Measurements from ENCODE around the gene GDF2.
A peak's percentile ranks its signal among the peaks of the same experiment; 100 is the strongest.

Gene GDF2

DNA sequence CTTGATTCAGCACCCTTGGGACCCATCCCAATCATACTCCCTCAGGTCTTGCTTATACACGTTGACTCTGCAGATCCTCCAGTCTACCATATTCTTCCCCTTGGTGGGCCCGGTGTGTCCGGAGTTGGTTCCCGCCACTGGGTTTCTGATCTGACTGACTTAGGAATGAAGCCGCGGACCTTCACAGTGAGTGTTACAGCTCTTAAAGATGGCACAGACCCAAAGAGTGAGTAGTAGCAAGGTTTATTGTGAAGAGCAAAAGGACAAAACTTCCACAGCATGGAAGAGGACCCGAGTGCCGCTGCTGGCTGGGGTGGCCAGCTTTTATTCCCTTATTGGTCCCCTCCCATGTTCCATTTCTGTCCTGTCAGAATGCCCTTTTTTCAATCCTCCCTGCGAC lies 28.2 kb upstream of the GDF2 start:
- DNase-seq, result no peak

DNA sequence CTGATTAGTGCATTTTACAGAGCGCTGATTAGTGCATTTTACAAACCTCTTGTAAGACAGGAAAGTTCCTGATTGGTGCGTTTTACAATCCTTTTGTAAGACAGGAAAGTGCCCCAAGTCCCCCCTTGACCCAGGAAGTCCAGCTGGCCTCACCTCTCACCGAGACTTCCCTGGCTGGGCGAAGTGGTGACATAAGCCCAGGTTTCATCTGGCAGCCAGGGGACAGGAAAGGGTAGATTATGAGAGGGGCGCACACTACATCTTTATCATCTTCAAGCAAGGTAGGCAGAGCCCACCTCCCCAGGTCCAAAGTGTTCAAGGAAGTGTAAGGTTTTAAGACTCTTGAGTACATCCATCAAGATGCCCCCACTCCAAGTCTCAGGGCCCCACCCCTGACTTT lies 27.8 kb upstream of the GDF2 start:
- DNase-seq, result no peak

DNA sequence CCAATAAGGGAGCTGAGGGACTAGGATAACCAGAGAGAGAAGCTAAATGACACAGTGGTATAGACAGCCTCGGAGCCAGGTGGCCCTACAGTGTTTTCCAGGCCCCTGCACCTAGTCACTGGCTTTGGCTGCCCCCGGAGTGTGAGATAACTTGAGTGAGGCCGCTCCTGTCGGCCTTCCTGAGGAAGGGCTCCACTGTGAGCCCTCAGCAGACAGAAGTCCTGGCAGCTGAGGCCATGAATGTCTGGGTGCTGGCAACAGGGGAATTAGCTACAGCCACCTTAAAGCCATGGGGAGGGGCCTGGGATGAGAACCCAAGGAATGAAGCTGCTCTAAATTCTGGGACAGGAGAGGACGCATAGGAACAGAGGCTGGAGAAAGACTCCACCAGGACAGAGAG lies 26.8 kb upstream of the GDF2 start:
- no peak for DNase-seq

DNA sequence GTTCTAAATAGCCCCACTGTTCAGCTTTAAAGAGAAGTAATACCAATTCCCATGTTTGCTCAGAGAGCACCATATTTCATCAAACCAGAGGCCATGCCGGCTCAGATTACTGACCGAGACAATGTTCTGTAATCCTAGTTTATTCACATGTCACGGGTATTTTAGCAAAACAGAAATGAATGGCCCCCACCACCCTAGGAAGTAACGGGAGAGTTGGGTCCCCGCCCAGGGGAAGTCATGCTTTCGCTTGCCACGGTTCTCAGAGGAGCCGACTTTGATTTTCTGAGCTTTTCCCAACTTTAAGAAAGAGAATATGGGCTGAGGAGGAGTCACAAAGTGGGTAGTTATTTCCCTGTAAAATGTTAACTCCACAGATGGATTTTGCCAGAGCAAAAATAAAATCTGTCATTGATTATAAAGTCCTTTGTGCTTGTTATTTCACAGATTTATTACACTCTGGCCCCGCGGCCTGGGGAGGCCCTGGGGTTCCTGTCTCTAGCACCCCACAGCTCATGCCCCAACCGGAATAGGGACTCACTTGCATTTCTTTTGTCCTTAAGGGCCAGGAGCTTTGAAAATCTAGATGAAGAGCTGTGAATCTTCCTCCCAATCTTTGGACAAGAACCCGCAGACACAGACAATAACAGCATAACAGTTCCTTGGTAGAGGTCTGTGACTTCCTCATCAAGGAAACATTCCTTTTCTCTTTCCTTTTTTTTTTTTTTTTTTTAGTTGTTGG lies 25.9 kb upstream of the GDF2 start:
- DNase-seq, result no peak

DNA sequence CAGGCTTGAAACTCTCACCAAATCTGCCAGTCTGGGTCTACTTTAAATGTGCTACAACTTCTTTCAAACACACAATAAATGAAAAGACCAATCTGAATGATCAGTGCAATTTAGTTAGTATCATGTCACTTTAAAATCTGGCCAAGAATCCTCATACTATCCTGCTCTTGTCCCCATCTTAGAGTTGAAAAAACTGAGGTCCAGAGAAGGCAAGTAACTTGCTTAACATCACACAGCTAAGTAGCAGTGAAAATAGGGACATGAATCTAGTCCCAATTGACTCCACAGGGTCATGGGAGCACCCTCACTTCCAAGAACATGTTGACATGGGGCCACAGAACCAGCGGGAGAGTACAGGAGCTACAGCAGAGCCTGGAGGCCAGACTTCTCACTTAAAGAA lies 25.3 kb upstream of the GDF2 start:
- no peak for DNase-seq

DNA sequence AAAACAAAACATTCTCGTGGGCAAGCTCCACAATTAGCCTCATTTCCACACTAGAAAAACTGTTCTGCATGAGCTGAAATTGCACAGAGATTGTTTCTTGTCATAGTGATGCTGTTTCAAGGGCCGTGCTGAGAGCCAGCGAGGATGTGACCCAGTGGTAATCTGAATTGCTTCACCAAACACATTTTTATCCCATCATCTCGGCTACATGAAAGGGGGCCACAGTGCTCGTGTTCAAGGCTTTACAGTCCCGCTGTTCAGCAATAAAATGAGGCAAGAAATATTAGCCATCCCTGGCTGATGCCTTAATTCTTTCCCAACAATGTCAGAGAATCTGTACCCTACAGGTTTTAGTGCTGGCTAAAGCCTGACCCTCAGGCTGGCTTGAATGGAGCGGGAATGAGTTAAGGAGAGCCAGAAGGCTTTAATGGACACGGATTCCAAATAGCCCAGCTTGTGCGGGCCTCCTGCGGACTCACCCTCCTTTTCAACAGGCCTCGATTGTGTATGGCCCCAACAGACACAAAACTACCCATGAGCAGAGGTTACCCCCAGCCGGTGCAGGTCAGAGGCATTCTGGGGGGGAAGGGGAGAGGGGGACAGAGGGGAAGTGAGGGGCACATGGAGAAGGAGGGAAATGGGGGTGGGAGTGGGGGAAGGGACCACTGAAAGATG lies 24.3 kb upstream of the GDF2 start:
- no peak for DNase-seq

DNA sequence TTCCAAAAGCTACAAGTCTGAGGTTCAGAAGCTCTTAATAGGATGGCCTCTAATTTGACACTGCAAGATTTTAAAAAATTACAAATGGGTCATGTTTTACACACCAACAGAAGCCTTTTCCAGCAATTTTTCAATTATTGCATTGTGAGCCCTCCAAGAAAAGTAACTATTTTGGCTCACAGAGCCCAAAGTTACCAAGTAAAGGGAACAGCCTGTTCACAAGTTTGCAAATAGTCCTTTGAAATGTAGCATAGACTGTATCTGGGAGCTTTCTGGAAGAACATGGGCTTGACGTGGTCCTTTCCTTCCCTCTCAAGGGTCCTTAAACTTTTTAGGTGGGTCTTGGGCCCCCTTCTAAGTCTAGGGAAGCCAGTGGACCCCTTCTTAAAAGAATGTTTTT lies 23.5 kb upstream of the GDF2 start:
- no peak for DNase-seq

DNA sequence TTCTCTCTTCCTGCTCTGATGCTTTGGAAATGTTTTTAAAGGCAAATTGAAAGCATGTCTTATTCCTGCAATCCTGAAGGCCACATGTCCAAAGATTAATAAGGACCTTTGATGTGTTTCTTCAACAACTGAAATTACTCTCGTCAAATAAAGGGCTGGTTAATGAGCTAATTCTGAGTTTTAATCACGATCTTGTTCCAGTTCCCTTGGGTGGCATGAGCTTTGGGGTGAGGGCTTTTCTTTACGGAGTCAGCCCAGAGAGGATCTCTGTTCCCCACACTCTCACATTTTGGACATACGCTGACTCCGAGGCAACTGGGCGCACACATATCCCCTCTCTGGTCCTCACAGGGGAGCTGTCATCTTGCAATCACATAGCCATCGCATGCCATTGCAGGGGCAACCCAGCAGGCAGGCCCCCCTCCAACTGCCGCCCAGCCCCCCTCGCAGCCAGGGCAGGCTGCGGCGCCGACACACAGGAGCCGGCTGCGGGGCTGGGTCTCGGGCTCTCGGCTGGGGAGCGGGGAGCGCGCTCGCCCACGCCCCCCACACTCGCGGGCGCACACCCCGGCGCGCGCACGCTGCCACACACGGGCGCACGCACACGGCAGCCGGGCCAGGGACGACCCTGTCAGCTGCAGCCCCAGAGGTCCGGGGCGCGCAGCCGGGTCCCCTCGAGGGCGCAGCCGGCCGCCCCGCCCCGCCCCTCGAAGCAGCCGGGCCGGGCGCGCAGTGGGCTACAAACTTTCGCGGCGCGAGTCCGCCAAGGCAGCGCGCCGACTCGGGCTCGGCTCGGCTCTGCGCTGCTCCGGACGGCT lies 22.4 kb upstream of the GDF2 start, which contains the start of gene GDF10:
Gene GDF10, plus strand, starts transcription at position 587 of the 818 bp plus-strand sequence. CDS start 455 bp downstream, outside the sequence.
- DNase-seq, result no peak

DNA sequence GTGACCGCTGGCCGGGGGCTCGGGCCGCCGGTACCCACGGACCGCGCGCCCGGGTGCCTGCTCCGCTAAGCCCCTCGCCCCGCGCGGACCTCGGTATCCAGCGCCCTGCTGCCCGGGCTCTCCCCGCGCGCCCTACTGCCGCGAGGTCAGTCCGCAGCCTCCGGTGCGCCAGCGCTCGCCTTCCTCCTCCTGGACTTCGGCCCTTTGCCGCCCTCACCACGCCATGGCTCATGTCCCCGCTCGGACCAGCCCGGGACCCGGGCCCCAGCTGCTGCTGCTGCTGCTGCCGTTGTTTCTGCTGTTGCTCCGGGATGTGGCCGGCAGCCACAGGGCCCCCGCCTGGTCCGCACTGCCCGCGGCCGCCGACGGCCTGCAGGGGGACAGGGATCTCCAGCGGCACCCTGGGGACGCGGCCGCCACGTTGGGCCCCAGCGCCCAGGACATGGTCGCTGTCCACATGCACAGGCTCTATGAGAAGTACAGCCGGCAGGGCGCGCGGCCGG lies 21.8 kb upstream of the GDF2 start:
- no peak for DNase-seq

DNA sequence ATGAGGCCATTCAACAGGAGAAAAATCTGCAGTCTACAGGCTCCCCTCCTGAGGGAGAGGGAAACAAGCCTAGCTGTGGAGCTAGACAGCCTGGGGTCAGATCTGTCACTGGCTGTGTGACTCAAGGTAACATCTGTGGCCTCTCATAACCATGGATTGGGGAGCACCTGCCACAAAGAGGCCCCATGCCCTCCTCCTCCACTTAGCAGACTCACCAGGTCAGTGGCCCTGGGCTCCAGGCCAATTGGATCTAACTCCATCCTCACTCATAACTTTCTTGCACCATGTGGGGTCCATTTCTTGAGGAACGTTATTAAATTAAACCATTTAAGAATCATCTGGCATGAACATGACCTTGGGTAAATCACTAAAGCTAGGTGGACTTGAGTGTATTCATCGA lies 20.4 kb upstream of the GDF2 start:
- DNase-seq, result no peak

DNA sequence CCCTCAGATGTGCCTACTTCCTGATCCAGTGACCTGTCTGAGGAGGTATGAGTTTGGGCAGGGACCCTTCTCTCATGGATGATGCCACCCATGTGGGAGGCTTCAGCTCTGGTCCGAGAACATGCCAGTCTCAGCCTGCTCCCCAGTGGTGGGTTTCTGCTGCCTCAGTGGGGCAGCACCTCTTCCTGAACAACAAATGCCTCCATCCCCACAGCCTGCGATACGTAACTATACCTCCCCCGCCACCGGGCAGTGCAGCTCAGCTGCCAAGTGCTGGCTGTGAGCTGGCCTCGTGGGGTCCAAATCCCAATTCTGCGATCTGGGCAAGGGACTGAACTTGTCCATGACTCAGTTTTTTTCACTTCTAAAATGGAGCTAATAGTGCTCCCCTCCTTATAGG lies 19.1 kb upstream of the GDF2 start:
- DNase-seq, result no peak

DNA sequence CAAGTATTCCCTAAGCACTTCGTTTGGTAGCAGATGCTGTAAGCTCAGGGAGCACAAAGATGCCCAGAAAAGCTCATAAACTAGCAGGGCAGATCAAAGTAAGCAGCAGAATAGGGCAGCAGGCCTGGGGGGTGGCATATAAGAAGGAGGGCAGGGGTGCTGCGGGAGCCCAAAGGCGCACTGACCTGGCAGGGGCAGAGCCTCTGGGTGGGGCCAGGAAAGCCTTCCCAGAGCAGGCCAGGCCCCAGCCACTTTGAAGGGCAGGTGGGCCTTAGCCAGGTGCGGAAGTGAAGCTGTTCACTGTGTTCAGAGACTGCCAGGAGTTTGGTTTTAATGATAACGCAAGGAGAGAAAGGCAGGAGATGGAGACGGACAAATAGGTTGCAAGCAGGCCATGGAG lies 18.4 kb upstream of the GDF2 start:
- DNase-seq, result no peak

DNA sequence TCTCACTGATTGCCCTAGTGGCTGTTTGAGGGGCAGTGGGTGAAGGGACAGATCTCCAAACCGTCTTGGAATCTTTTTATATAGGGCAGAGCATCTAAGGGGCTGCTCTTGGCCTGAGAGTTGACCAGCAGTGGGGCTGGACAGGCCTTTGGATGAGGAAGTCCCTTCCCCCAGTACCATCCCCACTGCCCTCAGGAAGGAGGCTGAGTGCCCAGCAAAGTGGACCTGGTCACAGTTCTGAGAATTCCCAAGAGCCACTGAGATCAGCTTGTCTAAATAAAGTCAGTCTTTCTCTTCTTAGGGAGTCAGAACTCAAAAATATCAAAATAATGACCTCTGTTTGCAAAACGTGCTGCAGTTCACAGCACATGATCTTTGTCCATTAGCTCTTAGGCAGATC lies 16.7 kb upstream of the GDF2 start:
- DNase-seq, result no peak

DNA sequence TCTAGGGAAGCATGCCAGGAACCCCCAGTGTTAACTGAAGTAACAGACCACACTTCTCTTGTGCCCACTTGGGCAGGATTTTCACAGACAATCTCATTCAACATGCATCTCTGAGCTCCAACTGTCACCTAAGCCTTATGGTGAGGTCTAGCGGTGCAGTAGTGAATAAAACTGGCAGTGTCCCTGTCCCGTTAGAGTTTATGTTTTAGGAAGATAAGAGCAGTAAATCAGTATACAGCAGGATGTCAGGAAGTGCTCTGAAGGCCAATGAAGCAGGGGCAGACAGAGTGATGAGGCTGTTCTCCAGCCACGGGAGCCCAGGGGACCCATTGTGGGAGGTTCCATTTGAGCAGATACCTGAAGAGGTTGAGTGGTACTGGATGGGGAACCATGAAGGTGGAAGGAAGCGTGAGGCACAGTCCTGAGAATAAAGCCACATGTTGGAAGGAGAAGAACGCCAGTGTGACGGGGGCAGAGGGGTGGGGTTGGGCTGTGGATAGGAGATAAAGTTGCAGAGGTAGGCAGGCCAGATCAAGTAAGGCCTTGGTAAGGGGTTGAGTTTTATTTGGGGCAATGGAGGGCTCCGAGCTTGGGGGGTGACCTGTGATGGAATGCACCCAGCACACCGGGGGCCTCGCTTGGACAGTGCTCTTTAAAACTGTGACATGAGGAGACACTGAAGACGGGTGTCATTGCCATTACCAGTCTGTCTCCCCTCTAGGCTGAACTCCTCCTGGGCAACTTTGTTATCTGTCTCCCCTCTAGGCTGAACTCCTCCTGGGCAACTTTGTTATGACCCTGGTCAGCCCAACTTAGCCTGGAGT lies 15.7 kb upstream of the GDF2 start:
- no peak for DNase-seq

DNA sequence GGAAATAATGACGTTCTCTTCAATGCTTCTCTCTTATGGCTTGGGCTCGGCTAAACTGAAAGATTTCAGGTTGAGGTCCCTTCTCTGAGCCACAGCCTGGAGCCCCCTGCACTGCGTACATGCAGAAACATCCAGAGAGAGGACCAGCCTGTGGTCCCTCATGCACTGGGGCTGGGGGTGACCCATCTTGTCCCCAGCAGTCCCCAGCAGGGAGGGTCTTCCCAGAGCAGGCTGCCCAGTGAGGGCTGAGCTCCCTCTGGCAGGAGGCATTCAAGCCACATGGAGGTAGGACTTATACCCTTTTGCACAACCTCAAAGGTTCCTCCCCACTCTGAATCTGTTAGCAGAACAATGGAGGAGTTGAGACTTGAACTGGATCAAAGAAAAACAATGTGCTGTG lies 14.9 kb upstream of the GDF2 start:
- no peak for DNase-seq

DNA sequence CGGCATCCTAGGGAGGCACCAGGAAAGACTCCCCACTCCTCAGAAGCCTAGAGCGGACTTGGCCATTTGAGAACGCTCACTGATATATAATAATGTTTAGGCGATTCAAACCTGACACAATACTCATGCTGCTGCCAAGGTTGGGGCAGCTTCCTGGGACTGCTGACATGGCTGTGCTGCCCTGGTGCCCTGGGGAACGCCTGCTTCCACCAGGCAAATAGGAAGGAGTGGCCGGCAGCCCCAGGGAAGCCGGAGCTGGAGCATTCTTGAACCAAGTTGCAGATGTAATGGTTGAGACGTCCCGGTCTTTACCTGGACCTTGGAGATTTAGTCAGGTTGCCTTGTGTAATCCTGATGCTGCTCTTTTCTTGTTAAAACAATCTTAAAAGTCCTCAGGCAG lies 13.5 kb upstream of the GDF2 start:
- no peak for DNase-seq

DNA sequence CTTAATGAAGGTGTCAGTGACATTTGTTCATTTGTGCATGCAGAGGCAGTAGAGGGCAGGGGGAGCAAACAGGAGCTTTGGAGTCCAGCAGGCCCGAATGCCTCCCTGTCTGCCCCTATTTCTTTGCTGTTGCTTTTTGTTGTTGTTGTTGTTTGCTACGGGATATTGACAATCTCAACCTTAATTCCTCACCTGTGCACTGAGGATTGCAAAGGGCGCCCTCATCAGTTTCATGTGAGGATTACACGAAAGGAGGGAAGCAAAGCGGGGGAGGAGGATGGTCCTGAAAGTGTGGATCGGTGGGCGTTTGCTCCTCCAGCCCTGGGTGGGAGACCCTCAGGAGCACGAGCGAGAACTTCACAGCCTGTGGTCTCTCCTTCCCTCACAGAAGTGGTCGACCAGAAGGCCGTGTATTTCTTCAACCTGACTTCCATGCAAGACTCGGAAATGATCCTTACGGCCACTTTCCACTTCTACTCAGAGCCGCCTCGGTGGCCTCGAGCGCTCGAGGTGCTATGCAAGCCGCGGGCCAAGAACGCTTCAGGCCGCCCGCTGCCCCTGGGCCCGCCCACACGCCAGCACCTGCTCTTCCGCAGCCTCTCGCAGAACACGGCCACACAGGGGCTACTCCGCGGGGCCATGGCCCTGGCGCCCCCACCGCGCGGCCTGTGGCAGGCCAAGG lies 12.7 kb upstream of the GDF2 start:
- no peak for DNase-seq

DNA sequence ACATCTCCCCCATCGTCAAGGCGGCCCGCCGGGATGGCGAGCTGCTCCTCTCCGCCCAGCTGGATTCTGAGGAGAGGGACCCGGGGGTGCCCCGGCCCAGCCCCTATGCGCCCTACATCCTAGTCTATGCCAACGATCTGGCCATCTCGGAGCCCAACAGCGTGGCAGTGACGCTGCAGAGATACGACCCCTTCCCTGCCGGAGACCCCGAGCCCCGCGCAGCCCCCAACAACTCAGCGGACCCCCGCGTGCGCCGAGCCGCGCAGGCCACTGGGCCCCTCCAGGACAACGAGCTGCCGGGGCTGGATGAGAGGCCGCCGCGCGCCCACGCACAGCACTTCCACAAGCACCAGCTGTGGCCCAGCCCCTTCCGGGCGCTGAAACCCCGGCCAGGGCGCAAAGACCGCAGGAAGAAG lies 12.2 kb upstream of the GDF2 start:
- DNase-seq, result no peak

DNA sequence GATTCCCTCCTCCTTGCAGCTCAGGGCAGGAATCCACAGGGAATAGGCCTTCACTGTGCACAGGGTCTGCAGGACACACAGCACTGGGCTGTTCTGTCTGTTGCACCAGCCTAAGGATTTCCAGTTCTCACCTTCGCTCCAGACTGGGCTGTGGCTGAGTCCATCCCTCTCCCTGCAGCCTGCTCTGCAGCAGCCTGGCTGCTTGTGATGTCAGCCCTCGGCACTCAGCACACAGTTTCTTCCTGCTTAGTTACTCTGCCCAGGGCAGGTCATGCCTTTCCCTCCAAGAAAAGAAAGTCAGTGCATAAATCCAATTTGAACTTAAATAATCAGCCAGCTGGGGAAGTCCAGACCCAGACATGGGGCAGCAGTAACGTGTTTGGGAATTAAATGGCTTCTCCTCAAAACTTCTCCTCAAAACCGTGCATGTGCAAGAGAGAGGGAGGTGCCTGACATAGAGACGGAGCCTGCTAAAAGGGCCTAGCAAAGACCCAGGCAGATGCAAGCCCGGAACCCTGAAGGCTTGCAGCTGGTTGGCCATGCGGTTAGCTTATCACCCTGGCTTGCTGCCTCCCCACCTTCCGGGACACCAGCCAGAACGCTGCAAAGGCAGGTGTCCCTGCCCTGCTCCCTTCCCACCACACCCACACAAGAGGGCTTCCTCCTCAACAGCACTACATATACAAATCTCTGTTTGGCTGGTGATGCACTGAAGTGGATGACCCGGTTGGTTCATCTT lies 10.9 kb upstream of the GDF2 start:
- DNase-seq, result no peak

DNA sequence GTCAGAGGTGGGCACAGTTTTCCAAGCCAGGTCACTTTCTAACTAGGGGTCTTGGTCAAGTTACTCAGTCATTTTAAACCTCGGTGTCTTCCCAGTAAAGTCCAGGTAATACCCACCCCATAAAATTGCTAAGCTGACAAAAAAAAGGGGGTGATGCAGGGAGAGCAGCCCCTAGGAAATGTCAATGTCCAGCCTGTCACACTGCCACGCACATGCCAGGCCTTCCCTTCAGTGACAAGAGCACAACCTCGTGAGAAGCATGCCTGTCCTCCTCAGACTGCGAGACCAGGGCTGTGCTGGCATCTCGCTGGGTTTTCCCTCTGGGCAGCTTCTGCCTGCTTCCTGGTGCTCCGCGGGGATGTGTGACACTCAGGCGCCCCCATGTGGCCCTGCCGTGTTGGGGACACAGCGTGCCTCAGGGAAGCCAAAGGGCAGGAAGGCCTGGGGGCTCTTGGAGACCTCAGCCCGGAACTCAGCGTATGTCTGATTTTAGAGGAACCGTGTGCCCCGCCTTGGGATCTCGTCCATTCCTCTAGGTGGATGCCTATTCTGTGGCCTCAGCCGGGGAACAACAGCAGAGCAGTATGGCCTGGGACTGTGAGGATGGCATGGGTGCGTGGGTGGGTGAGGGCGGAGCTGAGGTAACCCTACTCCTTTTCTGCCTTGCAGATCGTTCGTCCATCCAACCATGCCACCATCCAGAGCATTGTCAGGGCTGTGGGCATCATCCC lies 10.2 kb upstream of the GDF2 start:
- DNase-seq, result peak; percentile 19

DNA sequence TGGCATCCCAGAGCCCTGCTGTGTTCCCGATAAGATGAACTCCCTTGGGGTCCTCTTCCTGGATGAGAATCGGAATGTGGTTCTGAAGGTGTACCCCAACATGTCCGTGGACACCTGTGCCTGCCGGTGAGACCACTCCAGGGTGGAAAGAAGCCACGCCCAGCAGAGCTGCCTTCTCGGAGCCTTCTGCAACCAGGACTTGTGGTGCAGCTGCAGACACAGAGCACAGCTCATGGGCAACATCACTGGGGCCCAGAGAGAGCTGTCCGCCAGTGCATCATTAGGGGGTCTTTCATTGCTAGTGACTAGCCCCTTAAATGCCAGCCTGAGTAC lies 9.6 kb upstream of the GDF2 start:
- no peak for DNase-seq

Measured in COR-L47 (cell line).